Measurements from ENCODE around the gene BACE1.
"Not testable (repeated sequence)": the region's sequence is repeated elsewhere in the genome, so short reads cannot be mapped to it uniquely, and the experiment has no call there.

BACE1 gene

DNA sequence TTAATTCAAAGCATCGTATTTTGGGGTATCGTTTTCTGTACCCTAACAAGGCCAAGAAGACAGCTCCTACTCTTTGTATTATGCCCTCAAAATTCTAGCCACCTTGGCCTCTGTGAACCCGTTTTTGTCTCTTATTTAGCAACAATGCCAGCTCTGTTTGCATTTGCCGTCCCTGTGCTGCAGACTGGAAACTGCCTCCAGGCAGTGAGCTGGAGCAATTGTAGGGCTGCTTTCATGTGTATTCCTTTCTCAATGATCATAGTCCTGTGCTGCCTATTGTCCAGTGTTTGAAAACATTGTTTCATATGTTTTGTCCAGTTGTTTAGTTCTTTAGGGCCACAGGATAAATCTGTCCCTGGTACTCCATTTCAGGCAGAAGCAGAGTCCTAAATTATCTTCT, 44.8 kb downstream of the BACE1 start:
- TF ChIP-seq, protein P1, sequence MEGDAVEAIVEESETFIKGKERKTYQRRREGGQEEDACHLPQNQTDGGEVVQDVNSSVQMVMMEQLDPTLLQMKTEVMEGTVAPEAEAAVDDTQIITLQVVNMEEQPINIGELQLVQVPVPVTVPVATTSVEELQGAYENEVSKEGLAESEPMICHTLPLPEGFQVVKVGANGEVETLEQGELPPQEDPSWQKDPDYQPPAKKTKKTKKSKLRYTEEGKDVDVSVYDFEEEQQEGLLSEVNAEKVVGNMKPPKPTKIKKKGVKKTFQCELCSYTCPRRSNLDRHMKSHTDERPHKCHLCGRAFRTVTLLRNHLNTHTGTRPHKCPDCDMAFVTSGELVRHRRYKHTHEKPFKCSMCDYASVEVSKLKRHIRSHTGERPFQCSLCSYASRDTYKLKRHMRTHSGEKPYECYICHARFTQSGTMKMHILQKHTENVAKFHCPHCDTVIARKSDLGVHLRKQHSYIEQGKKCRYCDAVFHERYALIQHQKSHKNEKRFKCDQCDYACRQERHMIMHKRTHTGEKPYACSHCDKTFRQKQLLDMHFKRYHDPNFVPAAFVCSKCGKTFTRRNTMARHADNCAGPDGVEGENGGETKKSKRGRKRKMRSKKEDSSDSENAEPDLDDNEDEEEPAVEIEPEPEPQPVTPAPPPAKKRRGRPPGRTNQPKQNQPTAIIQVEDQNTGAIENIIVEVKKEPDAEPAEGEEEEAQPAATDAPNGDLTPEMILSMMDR (conservative IDR thresholded peaks at IDR 0.05): no peak
- H3K27ac ChIP-seq: no peak overlapping the region

DNA sequence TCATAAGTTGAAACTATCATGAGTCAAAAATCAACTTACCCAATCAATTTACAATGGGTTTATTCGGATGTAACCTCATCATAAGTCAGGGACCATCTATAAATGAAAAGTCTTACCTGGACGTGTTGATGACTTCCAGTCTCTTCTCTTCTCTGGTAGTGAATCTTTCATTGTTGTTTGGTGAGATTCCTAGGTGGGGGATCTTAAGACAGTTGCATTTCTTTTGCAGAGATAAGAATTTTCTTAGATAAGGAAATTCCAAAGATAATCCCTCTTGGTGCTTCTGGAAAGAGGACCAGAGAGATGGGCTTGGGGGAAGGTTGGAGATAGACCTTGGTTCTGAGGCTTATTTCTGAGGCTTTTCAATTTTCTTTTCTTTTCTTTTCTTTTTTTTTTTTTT, 46.2 kb downstream of the BACE1 start:
- H3K27ac ChIP-seq: no peak overlapping the region
- TF ChIP-seq, protein P1 (conservative IDR thresholded peaks at IDR 0.05): no peak

DNA sequence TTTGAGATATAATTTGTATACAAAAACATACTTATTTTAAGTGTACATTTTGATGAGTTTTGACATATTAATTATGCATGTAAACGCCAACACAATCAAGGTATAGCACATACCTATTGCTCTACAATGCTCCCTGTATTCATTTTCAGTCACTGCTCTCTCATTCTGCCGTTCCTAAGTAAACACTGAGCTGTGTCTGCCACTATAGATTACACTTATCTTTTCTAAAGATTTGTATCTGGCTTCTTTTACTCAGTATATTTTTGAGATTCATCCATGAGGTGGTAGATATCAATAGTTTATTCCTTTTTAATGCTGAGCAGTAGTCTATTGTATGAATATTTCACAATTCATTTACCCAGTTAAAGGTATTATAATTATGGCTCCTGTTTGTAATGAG, 50.3 kb downstream of the BACE1 start:
- TF ChIP-seq, protein P1 (conservative IDR thresholded peaks at IDR 0.05): no peak
- H3K27ac ChIP-seq: no peak overlapping the region

DNA sequence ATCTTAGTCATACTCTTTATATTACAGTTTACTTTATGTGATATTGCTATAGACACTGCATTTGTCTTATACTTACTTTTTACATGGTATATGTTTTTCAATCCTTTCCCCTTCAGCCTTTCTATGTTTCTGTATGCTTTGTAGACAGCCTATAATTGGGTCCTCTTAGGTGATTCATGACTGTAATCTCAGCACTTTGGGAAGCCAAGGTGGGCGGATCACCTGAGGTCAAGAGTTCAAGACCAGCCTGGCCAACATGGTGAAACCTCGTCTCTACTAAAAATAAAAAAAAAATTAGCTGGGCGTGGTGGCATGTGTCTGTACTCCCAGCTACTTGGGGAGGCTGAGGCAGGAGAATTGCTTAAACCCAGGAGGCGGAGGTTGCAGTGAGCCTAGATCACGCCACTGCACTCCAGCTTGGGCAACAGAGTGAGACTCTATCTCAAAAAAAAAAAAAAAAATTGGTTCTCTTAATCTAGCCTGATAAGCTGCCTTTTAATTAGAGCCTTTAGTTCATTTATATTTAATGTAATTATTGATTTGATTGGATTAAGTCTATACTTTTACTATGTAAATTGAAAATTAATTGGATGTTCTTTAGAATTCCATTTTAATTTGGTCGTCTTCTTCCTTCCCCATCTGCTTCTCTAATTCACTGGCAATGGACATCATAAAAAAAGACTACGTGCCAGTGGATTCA, 51.3 kb downstream of the BACE1 start:
- H3K27ac ChIP-seq: not testable (repeated sequence)

DNA sequence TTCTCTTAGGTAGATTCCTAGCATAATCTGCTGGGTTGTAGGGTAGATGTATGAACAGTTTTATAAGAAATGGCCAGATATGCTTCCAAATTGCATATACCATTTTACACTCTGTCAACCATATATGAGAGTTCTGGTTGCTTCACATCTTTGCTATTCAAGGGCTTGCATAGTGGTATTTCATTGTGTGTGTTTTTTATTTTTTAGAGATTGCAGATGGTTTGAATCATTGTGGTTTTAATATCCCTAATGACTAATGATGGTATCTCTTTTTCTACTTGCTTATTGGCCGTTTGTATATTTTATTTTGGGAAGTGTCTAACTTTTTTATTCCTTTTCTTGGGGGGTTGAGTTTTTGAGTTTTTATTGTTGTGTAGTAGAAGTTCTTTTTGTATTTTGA, 56.6 kb downstream of the BACE1 start:
- TF ChIP-seq, protein P1 (conservative IDR thresholded peaks at IDR 0.05): no peak
- no peak overlapping the region for H3K27ac ChIP-seq

DNA sequence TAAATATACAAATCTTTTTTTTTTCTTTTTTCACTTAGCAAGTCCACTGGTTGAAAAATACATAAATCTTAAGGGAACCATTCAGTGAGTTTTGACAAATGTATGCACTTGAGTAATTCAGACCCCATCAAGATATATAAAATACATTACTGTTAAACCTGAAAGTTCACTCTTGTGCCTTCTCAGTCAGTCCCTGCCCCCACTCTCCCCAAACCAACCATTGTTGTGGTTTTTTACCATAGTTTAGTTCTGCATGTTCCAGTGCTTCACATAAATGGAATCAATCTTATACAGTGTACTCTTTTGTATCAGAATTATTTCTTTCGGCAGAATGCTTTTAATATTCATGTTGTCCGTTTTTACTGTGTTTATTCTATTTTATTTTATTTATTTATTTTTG, 57.5 kb downstream of the BACE1 start:
- TF ChIP-seq, protein P1 (conservative IDR thresholded peaks at IDR 0.05): no peak
- H3K27ac ChIP-seq: no peak overlapping the region

DNA sequence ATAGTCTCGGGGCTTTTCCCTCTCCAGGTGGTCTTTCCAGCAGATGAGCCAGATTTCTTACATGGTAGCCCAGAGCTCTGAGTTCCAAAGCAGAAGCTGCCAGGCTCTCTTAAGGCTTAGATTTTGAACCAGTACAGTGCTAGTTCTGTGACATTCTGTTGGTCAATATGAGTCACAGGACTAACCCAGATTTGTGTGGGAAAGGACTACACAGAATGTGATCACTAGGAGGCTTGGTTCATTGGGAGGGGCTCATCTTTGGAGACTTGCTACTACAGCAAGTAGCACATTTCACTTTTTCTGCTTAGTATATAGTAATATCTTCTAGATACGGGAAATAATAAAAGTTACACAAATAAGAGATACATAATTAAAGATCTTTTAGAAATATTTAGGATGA, 59.5 kb downstream of the BACE1 start:
- H3K27ac ChIP-seq: no peak overlapping the region
- TF ChIP-seq, protein P1 (conservative IDR thresholded peaks at IDR 0.05): no peak

DNA sequence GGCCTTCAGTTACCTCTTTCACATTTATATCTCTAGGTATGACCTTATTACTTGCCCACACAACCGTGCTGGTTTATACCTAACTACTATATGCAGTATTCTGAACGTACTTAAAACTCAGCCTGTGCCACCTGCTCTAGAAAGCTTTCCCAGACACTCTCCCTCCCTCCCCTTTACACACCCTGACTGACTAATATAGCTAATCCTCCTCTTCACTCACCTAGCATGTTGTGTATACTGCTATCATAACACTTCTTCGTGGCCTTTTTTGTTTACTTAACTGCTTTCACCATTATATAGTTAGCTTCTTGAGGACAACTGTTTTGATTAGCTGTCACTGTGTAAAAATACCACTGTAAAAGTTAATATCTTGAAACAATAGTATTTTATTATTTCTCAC, 60.1 kb downstream of the BACE1 start:
- TF ChIP-seq, protein P1 (conservative IDR thresholded peaks at IDR 0.05): no peak
- H3K27ac ChIP-seq: no peak overlapping the region
